ENCODE results near the gene TNIK. TPM values are rescaled to one million over a fixed set of nuclear protein-coding genes. Genes with fewer than 3 reads are reported as not detected.

TNIK gene
- total RNA-seq, 1 donor from 2014 or later, result 56.6 TPM

DNA sequence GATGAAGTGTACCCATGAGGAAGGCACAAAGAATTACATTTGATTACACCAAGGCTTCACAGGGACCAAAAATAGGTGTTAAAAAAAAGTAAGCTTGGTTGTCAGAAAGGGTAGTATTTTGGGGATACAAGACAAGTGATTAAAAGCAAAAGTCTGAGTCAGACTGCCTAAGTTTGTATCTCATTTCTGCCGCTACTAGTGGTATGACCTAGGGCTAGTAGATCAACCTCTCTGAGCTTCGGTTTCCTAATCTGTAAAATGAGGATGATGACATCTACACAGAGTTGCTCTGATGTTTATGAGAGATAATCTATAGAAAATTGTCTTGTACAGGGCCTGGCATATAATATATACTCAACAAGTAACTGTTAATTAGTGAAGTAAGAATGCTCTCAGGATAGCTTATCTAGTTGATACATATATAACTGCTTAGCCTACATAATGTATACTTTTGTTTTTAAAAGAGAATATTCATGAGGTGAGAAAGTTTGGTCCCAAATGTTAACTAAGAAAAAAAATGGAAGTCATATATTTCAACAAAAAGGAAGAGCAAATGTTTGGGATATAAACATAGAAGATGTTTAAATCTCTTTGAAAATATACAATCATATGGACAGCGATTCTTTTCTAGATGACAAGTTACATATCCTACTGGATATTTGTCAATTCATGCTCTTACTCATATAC is 270.7 kb downstream of the TNIK start:
- DNase-seq, result no peak

DNA sequence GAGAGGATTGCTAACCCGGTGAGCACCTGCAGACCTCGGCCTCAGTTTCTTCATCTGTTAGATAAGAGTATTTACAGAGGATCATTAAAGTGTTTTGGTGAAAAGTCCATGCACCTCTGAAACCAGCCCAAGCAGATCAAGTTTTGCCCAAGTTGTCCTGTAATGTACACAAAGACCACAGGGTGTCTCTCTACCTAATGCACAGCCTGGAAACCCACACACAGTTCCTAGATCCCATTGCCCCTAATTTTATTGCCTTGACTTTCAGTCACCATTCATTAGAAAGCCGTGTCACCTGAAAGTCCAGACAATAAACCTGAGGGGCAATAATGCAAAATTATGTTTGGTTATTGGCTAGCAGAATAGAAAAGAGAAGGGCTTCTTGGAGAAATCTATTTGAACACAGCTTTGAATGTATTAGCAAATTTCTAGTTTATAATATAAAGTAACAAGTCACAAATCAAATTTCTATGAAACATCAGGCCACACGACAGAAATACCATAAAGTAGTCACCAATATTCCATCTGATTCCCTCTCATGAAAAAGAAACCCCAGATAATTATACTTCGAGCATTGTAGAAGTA is 272.4 kb downstream of the TNIK start:
- peak; percentile 69 for DNase-seq

DNA sequence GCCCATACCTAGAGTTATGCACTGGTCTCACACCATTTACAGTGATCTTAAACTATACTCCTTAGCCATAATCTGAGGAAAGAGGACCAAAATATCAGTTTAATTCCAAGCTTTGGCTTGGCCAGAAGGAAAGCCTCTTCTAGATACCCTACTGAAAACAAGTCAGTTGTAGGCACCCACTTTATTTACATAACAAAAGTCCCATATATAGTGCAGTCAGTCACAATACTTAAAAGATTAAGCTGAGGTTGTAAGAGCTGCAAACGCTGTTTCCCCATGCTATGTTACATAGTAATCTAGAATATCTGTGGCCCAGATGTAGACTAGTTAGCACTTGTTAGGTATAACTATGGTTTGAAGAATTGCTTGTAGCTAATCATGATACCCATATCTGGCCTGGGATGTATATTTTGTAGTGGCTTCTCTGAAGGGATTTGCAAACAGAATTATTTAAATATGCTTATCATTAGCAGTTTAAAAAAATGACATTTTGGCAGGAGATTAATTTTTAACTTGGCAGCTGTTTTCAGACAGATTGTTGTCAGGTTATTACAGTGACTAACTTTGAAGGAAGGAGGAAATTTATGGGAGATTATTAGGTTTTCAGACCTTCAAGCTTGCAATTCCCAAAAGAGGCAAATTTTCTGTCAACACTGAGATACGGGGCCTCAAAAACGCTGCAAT is 273.2 kb downstream of the TNIK start:
- DNase-seq, result no peak

DNA sequence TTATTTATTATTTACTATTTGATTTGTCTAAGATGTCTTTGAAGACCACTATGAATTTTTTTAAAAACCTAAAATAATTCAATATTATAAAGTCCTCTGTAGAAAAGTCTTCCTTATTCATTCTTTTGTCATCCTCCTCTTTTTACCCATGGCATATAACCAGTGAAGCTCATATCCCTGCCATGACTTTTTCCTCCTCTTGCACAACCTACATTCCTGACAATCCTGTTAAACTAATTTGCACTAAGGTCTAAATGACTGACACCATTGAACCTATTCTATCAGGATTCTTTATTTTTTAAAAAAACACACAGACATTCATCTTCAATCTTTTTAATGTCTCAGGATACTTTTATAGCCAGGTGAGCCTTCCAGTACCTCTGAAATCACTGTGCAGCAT is 273.8 kb downstream of the TNIK start:
- DNase-seq, result no peak

DNA sequence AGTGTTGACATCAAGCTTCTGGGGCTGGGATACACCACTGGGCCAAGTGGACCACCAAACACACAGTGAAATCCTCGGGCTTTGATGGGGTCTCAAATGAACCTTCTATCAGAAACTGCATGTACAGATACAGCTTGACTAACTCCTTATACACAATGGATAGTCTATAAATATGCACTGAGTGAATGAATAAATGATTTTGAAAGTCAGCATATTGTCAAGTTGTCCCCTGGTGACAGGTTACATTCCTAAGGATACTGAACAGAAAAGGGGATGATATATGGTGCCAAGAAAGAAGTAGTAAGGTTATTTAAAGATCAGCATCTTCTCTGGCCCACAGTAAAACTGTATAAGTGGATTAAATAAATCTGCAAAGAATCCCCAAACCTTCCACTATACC is 274.2 kb downstream of the TNIK start:
- no peak for DNase-seq

DNA sequence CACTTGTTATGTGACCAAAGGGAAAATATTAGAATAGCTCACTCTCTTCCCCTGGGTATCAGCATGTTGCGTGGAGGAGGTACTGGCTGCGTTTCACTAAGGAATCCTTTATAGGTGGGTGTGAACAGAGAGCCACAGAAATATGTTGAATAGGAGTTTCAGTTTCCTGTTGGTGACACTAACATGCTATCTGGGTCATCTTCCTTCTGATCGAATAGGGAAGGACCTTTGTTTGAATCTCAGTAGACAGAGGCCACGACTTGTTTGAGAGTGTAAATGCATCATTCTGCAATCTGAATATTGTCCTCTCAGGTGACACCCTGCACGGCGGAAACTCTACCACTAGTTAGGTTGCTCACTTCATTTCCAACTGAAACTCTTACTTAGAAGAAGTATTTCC is 275.8 kb downstream of the TNIK start:
- DNase-seq, result no peak

DNA sequence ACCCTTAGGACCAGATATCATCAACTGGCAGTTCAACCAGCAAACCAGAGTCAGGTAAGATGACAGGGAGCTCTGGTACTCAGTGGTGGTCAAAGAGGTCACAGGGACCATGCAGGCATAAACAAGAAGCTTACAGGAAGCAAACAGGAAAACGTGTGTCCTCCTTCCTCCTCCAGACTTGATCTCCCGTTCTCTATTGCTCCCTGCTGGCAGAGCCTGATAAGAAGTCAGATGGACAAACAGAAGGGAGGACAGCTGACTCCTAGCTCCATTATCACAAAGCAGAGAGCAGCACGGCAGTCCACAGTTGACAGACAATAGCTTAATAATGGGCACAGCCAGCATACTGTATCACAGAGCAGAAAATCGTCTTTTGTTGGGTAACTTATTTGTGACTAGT is 277.2 kb downstream of the TNIK start:
- DNase-seq, result no peak

DNA sequence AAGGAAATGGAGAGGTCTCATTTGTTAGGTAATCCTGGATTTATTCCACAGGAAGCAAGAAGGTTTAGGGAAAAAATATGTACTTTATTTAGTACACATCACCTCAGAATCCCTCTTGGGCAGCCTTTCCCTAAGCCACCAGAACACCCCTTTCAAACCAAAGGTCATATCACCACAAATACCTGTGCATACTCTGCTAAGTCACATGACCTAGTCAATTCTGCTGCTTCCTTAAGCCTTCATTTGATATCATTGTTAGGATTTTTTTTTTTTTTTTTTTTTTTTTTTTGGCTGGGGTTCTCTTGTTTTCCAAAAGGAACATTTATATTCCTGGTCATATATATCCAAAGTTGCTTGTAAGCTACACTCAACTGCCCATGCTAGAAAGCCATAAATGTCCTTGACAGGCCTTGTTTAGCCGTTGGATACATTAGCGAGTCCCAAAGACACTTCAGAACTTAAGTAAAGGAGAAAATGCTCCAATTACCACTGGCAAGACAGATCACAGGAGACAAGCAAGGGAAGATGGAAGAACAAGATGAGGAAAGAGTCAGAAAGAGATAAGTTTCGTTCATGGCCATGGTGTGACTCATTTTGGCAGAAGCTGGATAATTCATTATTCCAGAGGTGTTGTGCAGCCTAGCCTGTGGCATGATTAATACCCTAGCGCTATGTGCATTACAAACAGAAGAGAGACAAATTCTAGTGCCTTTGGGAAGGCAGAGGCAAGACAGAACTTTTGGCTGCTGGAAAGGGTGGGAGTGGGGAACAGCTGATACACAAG is 278.1 kb downstream of the TNIK start:
- DNase-seq, result no peak

DNA sequence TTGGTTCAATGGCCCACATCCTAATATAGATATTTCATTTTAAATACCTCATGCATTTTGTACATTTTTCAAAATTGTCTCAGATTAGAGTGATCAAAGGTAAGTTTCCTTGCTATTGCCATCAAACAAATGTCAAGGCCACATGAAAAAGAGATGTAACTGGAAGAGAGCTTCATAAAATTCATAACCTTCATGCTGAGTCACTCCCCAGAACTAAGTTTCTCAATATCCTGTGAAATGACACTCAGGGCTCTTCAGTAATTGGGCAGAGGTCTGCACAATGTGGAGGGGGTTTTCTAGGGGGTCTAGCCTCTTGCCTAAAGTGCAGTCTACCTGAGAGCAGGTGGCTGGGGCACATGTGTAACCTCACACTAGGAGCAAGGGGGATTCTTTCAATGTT is 281.5 kb downstream of the TNIK start:
- no peak for DNase-seq

DNA sequence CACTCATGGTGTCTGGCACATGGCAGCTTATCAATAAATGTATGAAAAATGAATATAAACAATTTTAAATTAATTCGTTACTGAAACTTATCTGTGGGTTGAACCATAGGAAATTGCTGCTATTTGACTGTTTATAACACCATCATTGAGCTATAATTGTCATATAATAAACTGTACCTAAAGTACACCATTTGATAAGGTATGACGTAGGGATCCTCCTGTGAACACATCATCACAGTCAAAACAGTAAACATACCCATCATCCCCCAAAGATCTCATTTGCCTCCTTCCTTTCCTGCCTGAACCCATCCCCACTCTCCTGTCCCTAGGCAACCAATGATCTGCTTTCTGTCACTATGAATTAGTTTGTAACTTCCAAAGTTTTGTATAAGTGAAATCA is 282.7 kb downstream of the TNIK start:
- no peak for DNase-seq

DNA sequence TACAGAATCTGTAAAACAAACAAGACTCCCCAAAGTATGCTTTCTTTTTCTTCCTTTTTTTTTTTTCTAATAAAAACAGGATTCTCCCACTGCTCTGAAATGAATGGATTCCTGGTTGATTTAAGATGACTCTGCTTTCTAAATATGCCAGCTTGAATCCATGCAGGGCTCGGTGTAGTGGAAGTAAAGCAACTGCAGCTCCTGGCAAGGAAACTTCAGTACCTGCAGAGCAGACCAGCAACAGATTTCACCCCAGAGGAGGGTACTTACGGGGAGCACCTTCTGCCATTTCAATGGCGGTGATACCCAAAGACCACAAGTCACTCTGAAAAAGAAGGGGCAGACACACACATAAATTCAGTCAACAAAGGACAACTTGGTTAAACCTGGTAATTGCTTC is 283.1 kb downstream of the TNIK start:
- DNase-seq, result no peak

DNA sequence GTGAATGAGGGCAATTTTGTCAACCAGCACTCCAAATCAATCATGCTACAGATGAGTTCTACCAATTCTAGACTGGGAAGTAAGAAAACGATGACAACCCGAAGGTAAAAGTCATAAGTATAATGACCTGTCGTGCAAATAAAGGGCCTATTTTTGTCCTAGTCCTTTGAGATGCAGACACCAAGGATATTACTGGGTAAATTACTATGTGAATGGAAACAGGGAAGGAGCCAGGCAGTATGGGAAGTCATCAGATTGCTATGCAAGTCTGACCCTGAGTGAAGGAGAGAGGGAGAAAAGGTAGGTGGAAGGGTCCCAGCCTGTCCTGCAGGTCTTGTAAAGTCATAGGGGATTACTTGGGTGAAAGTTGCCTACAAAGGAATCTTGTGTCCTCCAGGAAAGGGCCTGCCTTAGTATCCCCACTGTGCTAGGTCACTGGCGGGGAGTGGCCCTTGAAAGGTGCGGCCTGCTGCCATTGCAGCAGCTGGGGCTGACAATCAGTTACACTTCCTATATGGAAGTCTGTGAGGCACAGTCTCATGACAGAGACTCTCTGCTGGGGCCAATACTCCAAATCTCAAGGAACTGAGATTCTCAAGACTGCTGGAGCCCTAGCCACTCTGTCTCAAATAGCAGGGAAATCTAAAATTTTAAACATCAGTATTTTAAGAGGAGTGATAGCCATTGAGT is 283.8 kb downstream of the TNIK start:
- DNase-seq, result no peak

DNA sequence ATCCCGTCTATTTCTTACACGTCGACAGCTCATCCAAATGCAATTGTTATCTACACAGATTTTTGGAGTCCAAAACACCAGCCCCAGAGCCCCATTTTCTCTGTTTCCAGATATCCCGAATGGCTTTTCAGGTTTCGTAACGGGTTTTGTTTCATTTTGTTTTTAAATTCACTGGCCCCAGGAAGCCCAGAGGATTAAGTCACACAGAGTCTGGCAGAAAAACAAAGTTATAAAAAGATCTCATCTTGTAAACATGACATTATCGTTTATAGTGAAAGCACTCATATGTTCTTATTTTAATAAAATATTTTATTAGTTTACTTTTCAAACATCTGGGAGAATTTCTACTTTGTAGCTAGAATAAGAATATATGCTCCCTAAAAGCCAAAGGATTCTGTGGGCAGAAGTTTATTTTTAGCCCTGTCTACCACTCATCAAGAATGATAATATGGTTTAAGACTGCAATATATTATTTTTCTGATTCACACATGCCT is 284.4 kb downstream of the TNIK start:
- no peak for DNase-seq

DNA sequence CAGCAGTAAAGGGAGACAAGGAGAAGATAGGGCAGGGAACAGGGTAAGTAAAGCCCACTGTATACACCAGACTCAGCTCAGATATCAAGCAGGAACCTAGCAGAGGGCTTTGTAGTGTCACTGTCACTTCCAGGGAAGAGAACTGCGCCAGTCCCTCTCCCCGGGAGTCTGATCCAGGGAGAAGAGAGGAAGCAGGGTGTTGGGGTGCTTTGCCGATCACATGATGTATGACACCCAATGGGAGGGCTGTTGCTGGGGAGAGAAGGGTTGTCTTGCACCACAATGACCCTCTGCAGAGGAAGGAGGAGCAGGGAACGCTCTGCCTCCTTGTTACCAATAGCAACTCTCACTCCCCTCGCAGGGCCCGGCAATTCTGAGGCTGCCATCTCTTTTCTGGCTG is 286.5 kb downstream of the TNIK start:
- no peak for DNase-seq

DNA sequence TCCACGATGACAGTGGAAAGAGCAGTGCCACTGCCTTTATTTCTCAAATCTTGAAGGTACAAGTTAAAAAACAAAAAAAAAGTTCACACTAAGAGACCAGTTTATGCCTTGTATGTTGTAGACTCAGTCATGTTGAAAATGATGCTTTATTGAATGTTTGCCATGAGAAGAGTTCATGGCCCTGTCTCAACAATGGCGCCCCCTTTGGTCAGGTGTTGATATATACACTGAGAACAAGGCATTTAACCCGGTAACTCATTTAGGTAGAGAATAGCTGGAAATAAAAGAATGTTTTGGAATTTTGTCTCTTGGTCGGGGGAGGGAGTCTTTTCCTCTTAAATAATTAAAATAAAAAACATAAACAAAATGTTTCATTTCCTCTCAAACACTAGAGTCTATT is 288.1 kb downstream of the TNIK start:
- no peak for DNase-seq

DNA sequence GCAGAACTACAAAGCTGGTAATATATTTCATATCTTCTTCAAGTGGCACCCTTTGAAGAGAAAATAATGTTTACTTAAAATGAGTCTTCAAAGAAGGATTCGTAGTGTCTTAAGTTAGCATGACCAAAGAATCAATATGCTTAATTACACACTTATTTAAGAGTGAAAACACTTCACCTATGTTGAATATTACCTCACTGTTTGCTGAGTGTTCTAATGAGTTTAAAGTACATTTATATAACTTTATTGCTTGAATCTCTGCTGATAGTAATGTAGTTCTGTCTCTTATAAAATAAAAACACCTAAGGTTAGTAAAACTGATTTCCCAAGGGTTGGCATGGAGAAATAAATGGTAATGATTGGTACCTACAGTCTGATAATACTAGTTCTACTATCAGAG is 290.3 kb downstream of the TNIK start:
- no peak for DNase-seq

DNA sequence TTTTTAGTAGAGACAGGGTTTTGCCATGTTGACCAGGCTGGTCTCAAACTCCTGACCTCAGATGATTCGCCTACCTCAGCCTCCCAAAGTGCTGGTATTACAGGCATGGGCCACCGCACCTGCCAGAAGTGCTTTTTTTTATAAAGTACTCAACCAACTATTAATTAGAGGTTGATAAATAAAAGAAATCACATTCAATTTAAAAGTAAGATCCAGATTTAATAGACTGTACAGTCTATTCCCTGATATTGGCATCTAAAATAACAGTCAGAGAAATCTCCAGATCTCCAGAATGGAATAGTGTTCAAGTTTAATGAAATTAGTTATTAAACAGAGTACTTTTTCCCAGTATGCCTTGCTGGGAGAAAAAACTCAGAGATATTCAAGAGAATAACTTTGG is 290.8 kb downstream of the TNIK start:
- no peak for DNase-seq

DNA sequence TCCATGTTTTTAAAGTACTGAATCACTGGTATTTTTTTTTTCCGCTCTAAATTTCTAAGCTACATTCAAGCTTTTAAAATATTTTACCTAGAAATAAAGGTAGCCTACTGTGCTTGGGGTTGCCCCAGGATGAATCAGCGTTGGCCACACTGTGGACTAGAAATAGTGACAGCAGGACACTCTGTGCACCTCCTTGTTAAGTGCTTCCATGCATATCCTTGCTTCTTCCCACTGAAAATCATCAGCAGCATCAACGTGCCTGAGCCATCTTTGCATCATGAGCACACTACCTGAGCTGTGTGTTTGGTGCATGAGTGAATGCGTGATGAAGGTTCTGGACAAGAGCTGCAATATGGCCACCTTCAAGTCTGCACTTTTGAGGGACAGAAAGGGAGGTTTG is 291.7 kb downstream of the TNIK start:
- no peak for DNase-seq

DNA sequence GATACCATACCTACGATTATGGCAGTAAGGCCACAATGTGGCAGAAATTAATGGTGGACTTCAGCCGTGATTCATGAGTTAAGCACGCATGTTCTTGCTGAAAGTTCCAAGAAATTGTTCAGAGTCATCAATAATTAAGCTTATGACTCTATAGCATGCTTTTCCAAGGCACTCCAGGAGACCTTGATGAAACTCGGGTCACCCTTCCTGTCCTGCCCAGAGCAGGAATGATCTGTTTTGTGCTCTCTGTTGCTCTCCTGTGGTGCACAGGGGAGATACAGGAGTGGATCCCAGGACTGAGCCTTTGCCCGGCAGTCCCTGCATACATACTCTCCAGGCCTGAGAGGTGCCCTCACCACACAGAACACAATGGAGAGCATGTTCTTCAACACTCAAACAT is 292.1 kb downstream of the TNIK start:
- DNase-seq, result no peak

DNA sequence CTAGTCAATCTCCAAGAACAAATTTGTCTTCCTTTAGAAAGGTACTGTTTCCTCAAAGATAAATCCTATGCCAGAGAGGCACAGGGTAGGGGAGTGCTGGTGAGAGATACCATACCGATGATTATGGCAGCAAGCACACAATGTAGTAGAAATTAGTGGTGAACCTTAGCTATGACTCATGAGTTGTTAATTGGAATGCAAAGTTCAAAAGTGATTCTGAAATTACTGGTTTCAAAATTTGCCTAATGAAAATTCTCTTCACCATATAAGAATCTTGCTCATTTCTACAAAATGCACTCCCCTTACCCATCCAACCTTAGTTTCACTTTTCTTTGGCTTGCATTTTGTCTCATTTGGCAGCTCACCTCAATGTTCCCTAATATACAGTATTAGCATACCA is 294.2 kb downstream of the TNIK start:
- no peak for DNase-seq

DNA sequence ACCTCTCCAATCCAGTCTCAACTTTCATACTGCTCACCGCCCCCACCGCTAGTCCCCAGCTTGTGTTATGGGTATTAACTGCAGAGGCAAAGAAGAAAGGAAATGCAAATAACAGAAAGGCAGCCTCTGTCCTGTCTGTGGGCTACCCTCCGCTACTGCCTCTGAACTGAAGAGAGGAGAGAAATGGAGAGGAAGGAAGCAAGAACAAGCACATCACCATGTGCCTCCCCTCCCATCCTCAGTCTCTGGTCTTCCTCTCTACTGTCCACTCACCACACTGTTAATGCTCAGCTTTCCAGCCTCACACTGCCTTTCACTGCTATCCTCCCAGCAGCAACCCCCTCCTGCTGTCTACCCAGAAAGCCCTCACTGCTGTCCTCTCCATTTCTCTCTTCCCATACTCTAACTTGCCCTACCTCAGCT is 294.7 kb downstream of the TNIK start:
- no peak for DNase-seq

DNA sequence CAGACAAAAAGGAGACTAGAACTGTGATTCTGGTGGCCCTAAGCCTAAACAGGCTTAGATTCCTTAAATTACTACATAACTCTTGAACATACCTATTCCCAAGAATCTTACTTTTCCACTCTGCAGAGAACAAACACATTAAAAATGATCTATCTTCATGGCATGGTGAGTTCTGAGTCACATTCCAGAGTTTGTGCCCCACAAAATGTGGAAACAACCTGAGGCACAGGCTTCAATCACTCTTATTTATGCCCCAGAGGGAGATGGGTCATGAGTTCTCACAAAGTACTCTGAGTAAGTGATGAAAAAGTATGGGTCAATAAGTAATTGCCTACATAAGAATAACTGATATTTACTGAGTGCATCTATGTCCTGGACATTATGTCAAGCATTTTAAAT is 296.1 kb downstream of the TNIK start:
- DNase-seq, result no peak

Data from tongue (tissue), 2 donors.